Fibroblast of pulmonary artery (primary cell): ENCODE data around the gene EFR3B.
"Not testable (repeated sequence)": the region's sequence is repeated elsewhere in the genome, so short reads cannot be mapped to it uniquely, and the experiment has no call there.

Source experiments
- DNase-seq: peaks from one replicate; pipeline ENCODE4 v3.0.0-alpha.2; 2010; ENCODE audit warnings: low read depth
- H3K4me3 ChIP-seq: replicated peaks from 2 replicates; pipeline ENCODE4 v1.5.1; 2011; ENCODE audit warnings: low read depth, mild to moderate bottlenecking, control low read depth, low read length, moderate library complexity
- CTCF ChIP-seq: IDR thresholded peaks from 2 replicates; pipeline ENCODE4 v1.5.1; 2011; ENCODE audit warnings: mild to moderate bottlenecking, control low read depth, low read length, inconsistent platforms; ENCODE audit errors: missing control alignments

The EFR3B gene

GRCh38 chr2:25158096-25158852, 116.4 kb downstream of the EFR3B start:
- no peak for DNase-seq
- no peak for TF ChIP-seq CTCF
- H3K4me3 ChIP-seq: no peak overlapping the region

- no peak for TF ChIP-seq CTCF
- no peak overlapping the region for H3K4me3 ChIP-seq
- DNase-seq: peak; percentile 5
Observed at GRCh38 chr2:25159949-25160348, 118.1 kb downstream of the EFR3B start.

GRCh38 chr2:25160376-25160775, 118.5 kb downstream of the EFR3B start:
- no peak for DNase-seq
- H3K4me3 ChIP-seq: no peak overlapping the region
- no peak for TF ChIP-seq CTCF

- peak; percentile 38 for DNase-seq
- no peak overlapping the region for H3K4me3 ChIP-seq
- no peak for TF ChIP-seq CTCF
Observed at GRCh38 chr2:25161055-25161781, 119.3 kb downstream of the EFR3B start.

- H3K4me3 ChIP-seq: not testable (repeated sequence)
Observed at GRCh38 chr2:25162061-25162460, 120.2 kb downstream of the EFR3B start.

GRCh38 chr2:25164561-25164960, 122.7 kb downstream of the EFR3B start:
- TF ChIP-seq CTCF: no peak
- no peak overlapping the region for H3K4me3 ChIP-seq
- no peak for DNase-seq

More at GRCh38 chr2:25162061-25162460, 120.2 kb downstream of the EFR3B start:
- DNase-seq: not testable (repeated sequence)

- TF ChIP-seq CTCF: no peak
- no peak for DNase-seq
- no peak overlapping the region for H3K4me3 ChIP-seq
Observed at GRCh38 chr2:25165992-25166875, 124.4 kb downstream of the EFR3B start.
